Esophagus muscularis mucosa (tissue), 4 donors: Measurements from ENCODE around the gene HOOK2. TPM values are rescaled to one million over a fixed set of nuclear protein-coding genes. Genes with fewer than 3 reads are reported as not detected.
"Not testable (repeated sequence)": the region's sequence is repeated elsewhere in the genome, so short reads cannot be mapped to it uniquely, and the experiment has no call there.

Experiments
- DNase-seq: peaks from one replicate; pipeline ENCODE4 v3.0.0-alpha.2; 2017; ENCODE audit errors: extremely low spot score
- H3K27ac ChIP-seq, 4 donors: fragments of 200-600 bp; sonication (generic); replicated peaks in 1 of 4; 1 replicate in 3 of 4; 2 replicates in 1 of 4; pipeline ENCODE4 v1.5.1; 2016 to 2019; ENCODE audit warnings: mild to moderate bottlenecking in 1 of 4
- H3K27me3 ChIP-seq, 4 donors: fragments of 200-600 bp; sonication (generic); one replicate each; pipeline versions ENCODE4 v1.5.1 to v1.6.0; 2016 to 2019
- H3K36me3 ChIP-seq, 4 donors: fragments of 200-600 bp; sonication (generic); one replicate each; pipeline ENCODE4 v1.5.1; 2016 to 2019
- H3K4me1 ChIP-seq, 4 donors: fragments of 200-600 bp; sonication (generic); one replicate each; pipeline ENCODE4 v1.5.1; 2016 to 2019
- H3K4me3 ChIP-seq, 4 donors: fragments of 200-600 bp; sonication (generic); 1 replicate in 2 of 4; 2 replicates in 2 of 4; pipeline ENCODE4 v1.5.1; 2016 to 2019; ENCODE audit warnings: mild to moderate bottlenecking in 4 of 4, moderate library complexity in 1 of 4
- H3K9me3 ChIP-seq, 4 donors: fragments of 200-600 bp; sonication (generic); 1 replicate in 3 of 4; 2 replicates in 1 of 4; pipeline ENCODE4 v1.5.1; 2016 to 2019
- CTCF ChIP-seq, 3 experiments: fragments of 200-600 bp in 2 of 3; fragments of 450-650 bp in 1 of 3; sonication (generic) in 2 of 3; IDR thresholded peaks; one replicate each; pipeline ENCODE4 v1.5.1; 2017 to 2019; ENCODE audit warnings: antibody characterized with exemption in 3 of 3, mild to moderate bottlenecking in 2 of 3, moderate library complexity in 1 of 3
- EP300 ChIP-seq: sonication (generic); formaldehyde crosslinking; IDR thresholded peaks from one replicate; pipeline ENCODE4 v1.6.1; 2017; ENCODE audit warnings: antibody characterized with exemption
- POLR2A ChIP-seq: fragments of 450-650 bp; IDR thresholded peaks from one replicate; pipeline ENCODE4 v1.6.1; 2017; ENCODE audit warnings: antibody characterized with exemption, moderate library complexity, mild to moderate bottlenecking, low read depth
- POLR2AphosphoS5 ChIP-seq, 2 donors: sonication (generic); formaldehyde crosslinking; IDR thresholded peaks; one replicate each; pipeline ENCODE4 v1.6.1; 2017; ENCODE audit warnings: antibody characterized with exemption in 2 of 2
- WGBS: methylation state at CpG from one replicate; pipeline ENCODE4 v1.1.5; 2018; 5-methylcytosine and 5-hydroxymethylcytosine counted together
- intact Hi-C: fragments of 100-400 bp; cut with DNase I; formaldehyde crosslinking; loops from one replicate; pipeline ENCODE4 v1.15.1; 2023
- total RNA-seq, 4 donors: library from RNA; depleted of rRNA; stranded (reverse); fragments of >200 nt; gene quantifications; one replicate each; pipeline versions ENCODE4 v1.1.0 to v1.2.1, GENCODE V29; 2016

Gene HOOK2
- total RNA-seq, 4 donors from 2014 or later = 7.1 to 17.0 (median 12.6) TPM

GRCh38 chr19:12731337-12731736 lies 44.0 kb downstream of the HOOK2 start:
- DNase-seq = no peak
- Histone ChIP-seq H3K9me3 (no peaks in the 10 kb centered on the region), H3K4me1 (peaks cover 27 to 48% (median 41%) of the 10 kb centered on the region in 4 donors), H3K27me3 (no peaks in the 10 kb centered on the region), H3K36me3 (peaks cover 30 to 47% (median 41%) of the 10 kb centered on the region in 4 donors), H3K4me3 (no peak overlapping the region), H3K27ac (no peak overlapping the region)
- 90% methylated on average over 22 of the region's 24 CpGs for WGBS
- intact Hi-C loops = no loop called here
- no peak for TF ChIP-seq EP300
- no peak for TF ChIP-seq CTCF (IDR thresholded peaks at IDR 0.05)
- TF ChIP-seq POLR2AphosphoS5 (IDR thresholded peaks at IDR 0.05) = no peak
- TF ChIP-seq POLR2A = no peak

- 83% methylated on average over 3 of the region's 3 CpGs for WGBS
- Histone ChIP-seq H3K4me1 (peaks cover 24 to 41% (median 35%) of the 10 kb centered on the region in 4 donors), H3K9me3 (no peaks in the 10 kb centered on the region), H3K27me3 (no peaks in the 10 kb centered on the region), H3K4me3 (no peak overlapping the region), H3K36me3 (peaks cover 30 to 47% (median 41%) of the 10 kb centered on the region in 4 donors), H3K27ac (no peak overlapping the region)
- DNase-seq = no peak
- TF ChIP-seq POLR2A (no peak), EP300 (no peak), POLR2AphosphoS5 (IDR thresholded peaks at IDR 0.05) (no peak), CTCF (IDR thresholded peaks at IDR 0.05) (no peak)
- intact Hi-C loops = no loop called here
Measured at GRCh38 chr19:12730064-12730463, 45.3 kb downstream of the HOOK2 start.

GRCh38 chr19:12727745-12728433 lies 47.5 kb downstream of the HOOK2 start:
- H3K27ac ChIP-seq = no peak overlapping the region
- DNase-seq = no peak
- H3K9me3 ChIP-seq = no peaks in the 10 kb centered on the region
- WGBS = 96% methylated on average over 8 of the region's 9 CpGs
- intact Hi-C loops = no loop called here
- H3K36me3 ChIP-seq = peaks cover 30 to 47% (median 41%) of the 10 kb centered on the region in 4 donors
- peaks cover 33 to 44% (median 38%) of the 10 kb centered on the region in 4 donors for H3K4me1 ChIP-seq
- H3K27me3 ChIP-seq = no peaks in the 10 kb centered on the region
- no peak overlapping the region for H3K4me3 ChIP-seq
- TF ChIP-seq POLR2A (no peak), POLR2AphosphoS5 (IDR thresholded peaks at IDR 0.05) (no peak), CTCF (IDR thresholded peaks at IDR 0.05) (no peak), EP300 (no peak)

- intact Hi-C loops = no loop called here
- Histone ChIP-seq H3K27ac (no peak overlapping the region), H3K9me3 (no peaks in the 10 kb centered on the region), H3K4me1 (peaks cover 25 to 38% (median 31%) of the 10 kb centered on the region in 4 donors), H3K27me3 (no peaks in the 10 kb centered on the region), H3K4me3 (no peak overlapping the region), H3K36me3 (peaks cover 30 to 44% (median 41%) of the 10 kb centered on the region in 4 donors)
- TF ChIP-seq EP300 (no peak), POLR2AphosphoS5 (IDR thresholded peaks at IDR 0.05) (no peak), CTCF (IDR thresholded peaks at IDR 0.05) (no peak), POLR2A (no peak)
- no peak for DNase-seq
- 93% methylated on average over 2 of the region's 2 CpGs for WGBS
Measured at GRCh38 chr19:12726988-12727316, 48.4 kb downstream of the HOOK2 start.

GRCh38 chr19:12725612-12726011 lies 49.7 kb downstream of the HOOK2 start:
- H3K27me3 ChIP-seq, H3K27ac ChIP-seq, H3K4me3 ChIP-seq, DNase-seq, intact Hi-C loops, H3K9me3 ChIP-seq: not testable (repeated sequence)
- Histone ChIP-seq H3K4me1 (peaks cover 29 to 36% (median 31%) of the 10 kb centered on the region in 4 donors), H3K36me3 (peaks cover 25 to 33% (median 29%) of the 10 kb centered on the region in 4 donors)
- 94% methylated on average over 10 of the region's 10 CpGs for WGBS
